Choroid plexus epithelial cell (primary cell): ENCODE data around the gene HCCS.

Source experiments
- DNase-seq: peaks from one replicate; pipeline ENCODE4 v3.0.0-alpha.2; 2010; ENCODE audit warnings: low read depth
- H3K4me3 ChIP-seq: 2 replicates; pipeline ENCODE4 v1.5.1; 2011; ENCODE audit warnings: low read depth, mild to moderate bottlenecking, control low read depth, low read length, moderate library complexity
- TF ChIP-seq, protein P1 (sequence below): conservative IDR thresholded peaks from 2 replicates; pipeline ENCODE4 v1.5.1; 2011; ENCODE audit warnings: low read depth, mild to moderate bottlenecking, control low read depth, inconsistent platforms, low read length, moderate library complexity

Gene HCCS

GRCh38 chrX:11135564-11136185, 24.5 kb downstream of the HCCS start:
- H3K4me3 ChIP-seq: no peak overlapping the region
- DNase-seq: no peak
- TF ChIP-seq, protein P1, sequence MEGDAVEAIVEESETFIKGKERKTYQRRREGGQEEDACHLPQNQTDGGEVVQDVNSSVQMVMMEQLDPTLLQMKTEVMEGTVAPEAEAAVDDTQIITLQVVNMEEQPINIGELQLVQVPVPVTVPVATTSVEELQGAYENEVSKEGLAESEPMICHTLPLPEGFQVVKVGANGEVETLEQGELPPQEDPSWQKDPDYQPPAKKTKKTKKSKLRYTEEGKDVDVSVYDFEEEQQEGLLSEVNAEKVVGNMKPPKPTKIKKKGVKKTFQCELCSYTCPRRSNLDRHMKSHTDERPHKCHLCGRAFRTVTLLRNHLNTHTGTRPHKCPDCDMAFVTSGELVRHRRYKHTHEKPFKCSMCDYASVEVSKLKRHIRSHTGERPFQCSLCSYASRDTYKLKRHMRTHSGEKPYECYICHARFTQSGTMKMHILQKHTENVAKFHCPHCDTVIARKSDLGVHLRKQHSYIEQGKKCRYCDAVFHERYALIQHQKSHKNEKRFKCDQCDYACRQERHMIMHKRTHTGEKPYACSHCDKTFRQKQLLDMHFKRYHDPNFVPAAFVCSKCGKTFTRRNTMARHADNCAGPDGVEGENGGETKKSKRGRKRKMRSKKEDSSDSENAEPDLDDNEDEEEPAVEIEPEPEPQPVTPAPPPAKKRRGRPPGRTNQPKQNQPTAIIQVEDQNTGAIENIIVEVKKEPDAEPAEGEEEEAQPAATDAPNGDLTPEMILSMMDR: no peak

GRCh38 chrX:11137543-11138139, 26.5 kb downstream of the HCCS start:
- DNase-seq: peak; percentile 60
- TF ChIP-seq, protein P1: peak; percentile 55

GRCh38 chrX:11138498-11139390, 27.6 kb downstream of the HCCS start:
- TF ChIP-seq, protein P1: no peak
- no peak for DNase-seq
- no peak overlapping the region for H3K4me3 ChIP-seq

More at GRCh38 chrX:11137543-11138139, 26.5 kb downstream of the HCCS start:
- H3K4me3 ChIP-seq: no peak overlapping the region

DNA sequence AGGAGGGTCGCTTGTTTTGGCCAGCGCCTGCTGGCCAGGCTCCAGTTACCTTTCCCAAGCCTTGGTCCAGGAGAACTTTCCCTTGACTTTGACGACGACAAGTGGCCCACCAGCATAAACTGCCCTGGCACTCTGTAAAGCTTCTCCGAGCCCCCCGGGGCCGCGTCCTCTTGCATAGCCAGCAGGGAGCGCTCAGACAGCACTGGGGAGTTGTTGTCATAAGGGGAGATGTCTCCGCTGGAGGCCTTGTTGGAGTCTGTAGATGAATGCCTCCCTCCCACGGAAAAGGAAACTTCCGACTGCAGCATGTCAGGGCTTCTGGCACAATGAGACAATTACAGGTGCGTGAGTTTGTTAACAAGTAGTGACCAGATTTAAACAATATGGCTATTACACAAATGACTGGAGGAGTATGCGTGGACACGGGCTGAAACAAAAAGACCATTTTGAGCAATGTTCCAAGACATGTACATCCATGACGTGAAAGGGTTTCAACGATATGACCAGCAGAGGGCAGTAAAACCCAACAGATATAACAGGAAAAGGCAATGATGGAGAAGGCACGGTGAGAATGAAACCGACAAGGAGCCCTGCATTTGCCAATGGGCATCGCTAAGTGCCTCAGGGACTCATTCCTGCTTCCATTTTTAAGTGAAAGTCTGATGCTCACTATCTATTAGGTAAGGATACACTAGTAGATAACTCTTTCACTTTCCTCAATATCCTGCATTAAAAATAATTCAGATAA, 33.0 kb downstream of the HCCS start:
- DNase-seq: peak; percentile 87
- H3K4me3 ChIP-seq: no peak overlapping the region
- TF ChIP-seq, protein P1: peak; percentile 53

DNA sequence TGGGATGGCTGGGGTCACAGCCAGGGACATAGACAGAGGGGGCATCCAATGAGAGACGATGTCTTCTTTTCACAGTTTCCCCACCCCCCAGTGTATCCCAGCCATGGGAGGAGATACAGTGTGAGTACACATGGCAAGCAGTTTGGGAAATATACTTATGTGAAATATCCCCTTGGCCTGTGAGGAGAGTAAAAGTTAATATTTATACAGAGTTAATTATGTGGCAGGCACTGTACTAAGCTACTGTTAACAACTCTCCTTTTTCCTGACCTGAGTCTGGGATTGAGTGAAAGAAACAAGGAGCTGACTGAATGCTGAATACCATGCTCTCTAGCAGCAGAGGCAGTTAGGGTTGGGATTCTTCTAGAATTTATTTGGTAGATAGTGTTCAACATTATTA, 35.3 kb downstream of the HCCS start:
- no peak overlapping the region for H3K4me3 ChIP-seq
- no peak for DNase-seq
- TF ChIP-seq, protein P1: no peak

DNA sequence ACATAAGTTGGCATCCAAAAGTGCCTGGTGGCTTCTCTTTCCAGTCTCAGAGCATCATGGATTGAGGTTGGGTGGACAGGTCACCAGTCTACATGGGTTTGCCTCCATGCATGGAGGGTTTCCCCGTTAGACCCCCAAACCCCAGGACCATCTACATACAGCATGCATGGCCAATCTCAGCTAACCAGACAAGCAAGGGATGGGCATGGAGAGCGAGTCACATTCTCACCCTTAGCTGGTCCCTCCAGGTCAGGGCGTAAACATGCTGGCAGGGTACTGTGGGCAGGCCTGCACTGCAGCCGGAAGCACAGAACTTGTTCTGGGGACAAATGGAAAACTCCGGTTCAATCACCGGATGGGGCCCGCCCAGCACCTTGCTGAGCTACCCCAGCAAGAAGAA, 37.3 kb downstream of the HCCS start:
- H3K4me3 ChIP-seq: no peak overlapping the region
- no peak for DNase-seq
- TF ChIP-seq, protein P1: no peak
